GM12801 (cell line): ENCODE results near the gene PDZD2.

ENCODE experiments used
- TF ChIP-seq, protein P1 (sequence below): IDR thresholded peaks from one replicate; pipeline ENCODE4 v1.5.1; 2011; ENCODE audit warnings: control low read depth; ENCODE audit not compliant: insufficient read length; ENCODE audit errors: extremely low read depth

PDZD2 gene

DNA sequence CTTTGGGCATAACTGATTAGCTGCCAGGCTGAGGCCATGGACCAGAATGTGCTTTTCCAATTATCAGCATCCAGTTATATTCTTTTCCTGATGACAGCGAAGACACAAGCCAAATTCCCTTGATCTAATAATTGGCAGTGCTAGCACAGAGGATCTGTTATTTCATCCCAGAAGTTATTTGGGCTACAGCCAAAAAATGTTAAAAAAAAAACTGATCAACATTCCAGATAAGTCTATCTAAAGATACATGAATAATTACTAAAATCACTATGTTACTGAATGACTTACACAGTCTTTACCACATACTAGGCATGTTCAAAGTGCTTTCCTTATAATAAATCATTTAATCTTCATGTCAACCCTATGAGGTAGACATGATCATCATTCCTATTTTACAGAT is 13.5 kb upstream of the PDZD2 start:
- TF ChIP-seq, protein P1, sequence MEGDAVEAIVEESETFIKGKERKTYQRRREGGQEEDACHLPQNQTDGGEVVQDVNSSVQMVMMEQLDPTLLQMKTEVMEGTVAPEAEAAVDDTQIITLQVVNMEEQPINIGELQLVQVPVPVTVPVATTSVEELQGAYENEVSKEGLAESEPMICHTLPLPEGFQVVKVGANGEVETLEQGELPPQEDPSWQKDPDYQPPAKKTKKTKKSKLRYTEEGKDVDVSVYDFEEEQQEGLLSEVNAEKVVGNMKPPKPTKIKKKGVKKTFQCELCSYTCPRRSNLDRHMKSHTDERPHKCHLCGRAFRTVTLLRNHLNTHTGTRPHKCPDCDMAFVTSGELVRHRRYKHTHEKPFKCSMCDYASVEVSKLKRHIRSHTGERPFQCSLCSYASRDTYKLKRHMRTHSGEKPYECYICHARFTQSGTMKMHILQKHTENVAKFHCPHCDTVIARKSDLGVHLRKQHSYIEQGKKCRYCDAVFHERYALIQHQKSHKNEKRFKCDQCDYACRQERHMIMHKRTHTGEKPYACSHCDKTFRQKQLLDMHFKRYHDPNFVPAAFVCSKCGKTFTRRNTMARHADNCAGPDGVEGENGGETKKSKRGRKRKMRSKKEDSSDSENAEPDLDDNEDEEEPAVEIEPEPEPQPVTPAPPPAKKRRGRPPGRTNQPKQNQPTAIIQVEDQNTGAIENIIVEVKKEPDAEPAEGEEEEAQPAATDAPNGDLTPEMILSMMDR = no peak

GRCh38 chr5:31626156-31626555 is 12.8 kb upstream of the PDZD2 start:
- TF ChIP-seq, protein P1 = no peak

DNA sequence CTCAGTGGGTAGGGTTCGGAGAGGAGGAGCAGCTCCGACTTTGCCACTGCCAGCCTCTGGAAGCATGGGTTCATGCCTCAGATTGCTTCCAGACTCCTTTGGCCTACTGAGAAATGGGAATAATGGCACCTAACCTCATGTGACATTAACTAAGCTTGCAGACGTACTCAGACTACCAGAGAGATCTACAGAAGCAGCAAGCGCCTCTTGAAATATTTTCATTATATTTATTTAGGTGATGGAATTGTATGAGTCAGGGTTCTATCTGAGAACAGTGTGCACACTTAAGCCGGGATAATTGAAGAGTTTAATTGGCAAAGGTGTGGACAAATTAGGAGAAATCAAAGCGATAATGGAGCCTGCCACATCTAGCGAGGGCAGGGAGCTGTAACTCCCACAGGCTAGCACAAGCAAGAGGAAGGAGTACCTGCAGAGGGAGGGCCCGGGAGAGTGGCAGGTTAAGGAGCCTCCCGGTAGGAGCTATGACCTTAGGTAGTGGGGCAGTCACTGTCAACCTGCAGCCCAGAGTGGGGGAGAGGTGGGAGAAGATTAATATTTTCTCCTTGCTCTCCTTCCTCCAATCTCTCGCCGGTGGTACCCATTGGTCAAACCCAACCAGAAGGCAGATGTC is 12.2 kb upstream of the PDZD2 start:
- TF ChIP-seq, protein P1 = no peak

GRCh38 chr5:31630931-31631330 is 8.0 kb upstream of the PDZD2 start:
- TF ChIP-seq, protein P1 = no peak

GRCh38 chr5:31632460-31632859 is 6.5 kb upstream of the PDZD2 start:
- TF ChIP-seq, protein P1 = no peak

DNA sequence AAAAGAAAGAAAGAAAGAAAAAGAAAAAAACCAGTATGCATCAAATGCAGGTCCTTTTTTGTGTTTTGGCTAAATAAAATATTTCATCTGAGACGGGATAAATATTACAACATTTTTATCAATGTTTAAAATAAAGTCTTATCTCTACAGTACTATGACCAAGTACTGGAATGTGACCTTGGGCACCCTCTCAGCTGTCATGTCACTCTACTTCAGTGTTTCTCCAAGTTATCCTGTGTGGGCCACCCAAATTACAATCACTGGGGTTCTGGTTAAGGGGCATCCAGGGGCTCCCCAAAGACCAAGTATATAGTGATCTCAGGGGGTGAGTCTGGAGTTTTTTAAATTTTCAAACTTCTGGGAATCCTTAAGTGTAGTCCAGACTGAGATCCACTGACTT is 3.5 kb upstream of the PDZD2 start:
- TF ChIP-seq, protein P1 = no peak

DNA sequence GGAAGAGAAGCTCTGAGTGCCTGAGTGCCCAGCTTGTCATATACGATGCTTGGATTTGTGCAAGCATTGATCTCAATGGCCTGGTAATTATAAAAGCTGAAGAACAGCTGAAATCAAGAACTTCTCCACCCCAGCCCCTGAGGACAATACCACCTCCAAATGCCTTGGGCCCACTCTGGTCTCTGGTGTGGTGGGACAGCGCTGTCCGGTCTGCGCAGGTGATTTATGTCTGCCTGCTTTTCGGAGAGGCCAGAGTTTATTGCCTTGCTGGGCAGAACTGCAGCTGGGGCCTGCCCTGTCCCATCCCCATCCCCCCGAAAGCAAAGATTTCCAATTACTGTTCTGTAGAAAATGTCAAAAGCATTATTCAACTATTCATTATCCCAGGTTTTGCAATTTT is 1.1 kb upstream of the PDZD2 start:
- TF ChIP-seq, protein P1 = no peak
